Stimulated activated CD8-positive, alpha-beta memory T cell treated with anti-CD3 and anti-CD28 coated beads, Interleukin-7, amount 100 ng/mL, for 48 hours (primary cell): ENCODE results near the gene ACIN1.
A peak's percentile ranks its signal among the peaks of the same experiment; 100 is the strongest.
"Not testable (repeated sequence)": the region's sequence is repeated elsewhere in the genome, so short reads cannot be mapped to it uniquely, and the experiment has no call there.

Source experiments
- DNase-seq, 2 donors: peaks; one replicate each; pipeline ENCODE4 v3.0.0-alpha.2; 2020; ENCODE audit warnings: low read depth in 1 of 2; ENCODE audit errors: extremely low read depth in 1 of 2

ACIN1 gene

DNA sequence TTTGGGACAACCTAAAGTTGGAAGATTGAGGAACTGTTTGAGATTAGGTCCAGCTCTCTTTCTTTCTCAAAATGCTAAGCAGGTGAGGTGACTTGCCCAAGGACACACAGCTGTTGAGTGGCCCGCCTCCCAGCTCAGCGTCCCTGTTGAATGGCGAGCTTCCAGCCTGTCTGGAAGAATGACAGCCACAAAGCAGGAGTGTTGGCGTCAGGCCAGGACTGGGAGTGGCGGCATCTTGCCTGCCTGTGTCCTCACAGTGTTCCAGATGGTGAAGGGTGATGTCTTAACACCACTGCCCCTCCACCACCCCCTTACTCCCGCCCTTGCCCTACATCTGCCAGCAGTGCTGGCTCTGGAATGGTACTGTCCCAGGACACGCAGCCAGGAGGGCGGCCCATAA, 28.5 kb upstream of the ACIN1 start:
- DNase-seq: no peak

DNA sequence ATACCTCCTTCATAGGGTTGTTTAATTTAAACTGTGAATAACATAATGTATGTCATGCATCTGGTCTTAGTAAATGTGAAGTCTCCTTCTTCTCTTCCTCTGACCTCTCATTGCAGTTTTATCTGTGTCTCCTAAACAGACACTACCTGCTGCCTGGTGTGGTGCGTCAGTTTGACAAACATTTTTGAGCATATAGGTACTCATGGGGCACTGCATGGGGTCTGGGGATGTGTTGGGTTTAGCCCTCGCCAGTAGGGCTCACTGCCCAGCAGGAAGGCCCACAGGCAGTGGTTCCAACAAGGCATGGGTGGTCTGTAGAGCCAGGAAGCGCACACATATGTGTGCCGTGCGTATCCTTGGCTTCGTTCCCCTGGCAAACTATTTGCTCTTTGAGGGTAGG, 27.1 kb upstream of the ACIN1 start:
- DNase-seq: no peak

GRCh38 chr14:23121361-23121771, 26.4 kb upstream of the ACIN1 start:
- DNase-seq: no peak

DNA sequence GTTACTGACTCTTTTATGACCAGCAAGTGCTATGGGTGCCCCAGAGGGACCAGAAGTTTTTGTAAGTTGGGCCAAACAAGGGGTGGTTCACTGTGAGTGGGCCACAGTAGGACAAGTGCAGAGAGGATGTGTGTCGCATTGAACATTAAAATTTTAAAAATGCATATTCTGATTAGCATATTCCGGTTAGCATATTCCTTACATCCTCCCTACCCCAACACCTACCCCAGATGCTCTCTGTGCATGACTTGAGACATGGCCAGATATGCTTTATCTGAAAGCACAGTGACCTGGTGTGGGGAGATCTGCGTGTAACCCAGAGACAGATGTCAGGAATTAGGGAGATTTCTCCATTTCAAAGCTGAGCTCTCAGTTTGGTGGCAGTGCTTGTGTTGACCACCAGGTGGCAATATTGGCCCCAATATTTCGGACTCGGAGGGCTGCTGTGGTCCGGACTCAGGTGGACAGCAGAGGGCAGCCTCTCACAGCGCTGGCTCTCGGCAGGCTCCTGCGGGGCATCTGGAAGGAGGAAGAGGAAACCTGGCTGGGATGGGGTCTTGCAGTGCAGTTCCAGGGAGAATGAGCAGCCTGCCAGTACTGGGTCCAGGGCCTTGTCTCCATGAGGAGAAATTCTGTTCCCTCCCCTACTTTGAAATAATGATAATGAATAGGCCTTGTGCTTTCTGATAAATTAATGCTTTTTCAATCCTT, 25.8 kb upstream of the ACIN1 start:
- DNase-seq: peak; percentile 58 to 76

DNA sequence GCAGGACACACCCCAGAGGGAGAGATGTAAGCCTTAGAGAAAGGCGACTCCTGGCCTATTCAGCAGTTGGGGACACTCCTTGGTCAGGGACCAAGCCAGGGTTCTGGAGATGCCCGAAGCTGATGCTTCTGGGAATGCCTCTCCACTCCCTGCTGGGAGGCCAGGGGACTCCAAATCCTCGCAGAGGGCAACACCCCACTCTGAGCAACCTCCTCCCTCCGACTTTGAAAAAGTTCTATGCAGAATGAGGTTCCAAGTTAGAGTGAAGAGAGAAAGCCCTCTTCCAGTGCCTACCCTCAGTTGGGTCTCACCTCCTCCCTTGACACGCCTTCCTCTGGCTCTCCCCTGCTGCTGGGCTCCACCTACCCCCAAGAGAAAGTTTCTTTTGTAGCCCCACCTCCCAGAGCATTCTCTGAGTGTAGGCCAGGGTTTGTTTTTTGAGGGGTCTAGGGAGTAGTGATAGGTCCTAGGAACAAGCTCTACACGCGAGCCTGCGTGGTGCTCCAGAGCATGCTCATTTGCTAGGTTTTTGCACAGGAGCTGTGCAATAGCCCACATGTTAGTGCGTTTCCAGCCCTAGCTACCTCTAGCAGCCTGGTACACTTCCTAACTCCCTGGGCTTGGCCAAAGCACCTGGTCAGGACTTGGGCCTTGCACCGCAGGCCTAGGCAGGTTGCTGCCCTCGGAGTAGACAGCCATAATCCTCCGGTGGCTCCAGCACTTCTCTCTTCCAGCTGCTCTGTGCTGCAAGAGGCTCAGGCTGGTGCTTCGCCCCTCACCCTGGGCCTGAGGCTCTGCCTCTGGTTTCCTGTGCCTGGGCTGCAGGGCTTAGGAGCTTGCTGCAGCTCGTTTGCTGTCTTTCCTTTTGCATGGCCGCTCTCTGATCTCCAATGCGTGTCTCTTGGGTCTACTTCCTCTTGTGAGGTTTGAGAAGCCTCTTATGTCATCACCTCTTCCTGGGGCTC, 24.7 kb upstream of the ACIN1 start:
- no peak for DNase-seq

- DNase-seq: no peak
Measured at GRCh38 chr14:23118506-23119362, 23.8 kb upstream of the ACIN1 start, which contains the start of gene CEBPE. CEBPE (minus strand) TSS chr14:23119255; CDS start chr14:23119091, 164 bp downstream.

DNA sequence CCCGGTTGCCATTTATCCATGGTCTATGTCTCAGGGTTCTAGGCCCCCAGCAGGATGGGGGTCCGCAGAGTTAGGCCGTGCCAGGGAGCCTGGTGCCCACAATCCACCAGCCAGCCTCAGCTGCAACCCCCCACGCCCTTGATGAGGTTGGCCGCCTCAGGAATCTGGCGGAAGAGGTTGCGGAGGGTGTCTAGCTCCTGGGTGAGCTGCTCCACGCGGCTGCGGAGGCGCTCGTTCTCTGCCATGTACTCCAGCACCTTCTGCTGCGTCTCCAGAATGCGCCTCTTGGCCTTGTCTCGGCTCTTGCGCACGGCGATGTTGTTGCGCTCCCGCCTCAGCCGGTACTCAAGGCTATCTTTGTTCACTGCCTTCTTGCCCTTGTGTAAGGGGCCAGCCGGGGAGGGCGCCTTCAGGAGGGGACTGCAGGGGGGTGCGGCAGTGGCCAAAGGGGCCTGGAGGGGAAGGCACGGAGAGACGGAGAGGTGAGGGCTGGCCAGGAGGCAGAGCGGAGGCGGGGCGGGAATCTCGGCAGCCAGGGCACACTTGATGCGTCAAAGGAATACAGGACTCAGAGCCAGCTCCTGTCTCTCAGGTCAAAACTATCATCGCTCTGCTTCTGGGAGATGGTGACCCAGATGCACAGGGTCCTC, 22.6 kb upstream of the ACIN1 start:
- no peak for DNase-seq

DNA sequence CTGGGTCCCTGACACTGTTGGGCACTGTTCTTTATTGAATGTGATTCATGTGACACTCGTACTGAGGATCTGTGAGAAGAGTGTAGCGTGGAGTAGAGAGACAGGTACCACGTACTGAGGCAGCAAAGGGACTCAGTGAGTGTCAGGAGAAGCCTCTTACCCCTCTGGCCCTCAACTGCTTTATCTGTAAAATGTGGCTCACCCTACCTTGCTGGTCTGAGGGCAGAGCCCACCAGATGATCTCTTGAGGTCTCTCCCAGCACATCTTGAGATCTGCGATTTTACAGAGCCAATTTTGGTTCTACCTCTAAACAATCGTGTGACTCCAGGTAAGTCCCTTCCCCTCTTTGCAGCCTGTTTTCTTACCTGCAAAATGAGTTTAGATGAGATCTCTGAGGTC, 21.0 kb upstream of the ACIN1 start:
- DNase-seq: no peak

DNA sequence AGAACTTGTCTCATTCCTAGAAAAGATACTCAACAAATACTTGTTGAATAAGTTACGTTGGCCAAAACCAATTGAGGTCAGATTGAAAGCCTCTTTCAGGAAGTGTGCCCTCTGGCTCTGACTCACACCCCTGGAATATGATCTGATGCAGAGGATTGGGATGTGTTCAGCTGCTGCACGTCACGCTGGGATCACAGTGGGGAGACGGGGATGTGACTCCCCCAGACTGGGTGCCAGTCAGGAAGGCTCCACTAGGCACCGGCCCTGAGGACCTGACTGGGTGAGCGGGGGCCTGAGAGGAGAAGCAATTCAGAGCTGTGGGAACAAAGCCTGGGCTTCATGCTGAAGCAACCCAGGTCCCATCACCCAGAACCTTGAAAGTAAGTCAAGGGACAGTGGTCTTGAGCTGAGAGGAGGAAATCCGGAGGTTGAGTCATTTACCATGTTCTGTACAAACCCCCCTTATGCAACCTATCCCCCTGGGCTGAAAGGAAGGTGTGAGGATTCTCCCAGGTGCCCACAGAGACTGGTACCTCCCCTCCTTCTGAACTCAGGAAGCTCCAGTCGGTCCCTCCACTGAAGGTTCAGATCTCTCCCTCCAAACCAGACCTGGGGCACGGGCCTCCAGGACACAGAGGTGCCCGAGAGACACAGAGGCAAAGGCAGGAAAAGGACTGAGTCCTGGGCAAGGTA, 20.2 kb upstream of the ACIN1 start:
- DNase-seq: no peak

- DNase-seq: no peak
Measured at GRCh38 chr14:23114669-23115038, 19.7 kb upstream of the ACIN1 start.

GRCh38 chr14:23114120-23114458, 19.2 kb upstream of the ACIN1 start:
- DNase-seq: no peak

DNA sequence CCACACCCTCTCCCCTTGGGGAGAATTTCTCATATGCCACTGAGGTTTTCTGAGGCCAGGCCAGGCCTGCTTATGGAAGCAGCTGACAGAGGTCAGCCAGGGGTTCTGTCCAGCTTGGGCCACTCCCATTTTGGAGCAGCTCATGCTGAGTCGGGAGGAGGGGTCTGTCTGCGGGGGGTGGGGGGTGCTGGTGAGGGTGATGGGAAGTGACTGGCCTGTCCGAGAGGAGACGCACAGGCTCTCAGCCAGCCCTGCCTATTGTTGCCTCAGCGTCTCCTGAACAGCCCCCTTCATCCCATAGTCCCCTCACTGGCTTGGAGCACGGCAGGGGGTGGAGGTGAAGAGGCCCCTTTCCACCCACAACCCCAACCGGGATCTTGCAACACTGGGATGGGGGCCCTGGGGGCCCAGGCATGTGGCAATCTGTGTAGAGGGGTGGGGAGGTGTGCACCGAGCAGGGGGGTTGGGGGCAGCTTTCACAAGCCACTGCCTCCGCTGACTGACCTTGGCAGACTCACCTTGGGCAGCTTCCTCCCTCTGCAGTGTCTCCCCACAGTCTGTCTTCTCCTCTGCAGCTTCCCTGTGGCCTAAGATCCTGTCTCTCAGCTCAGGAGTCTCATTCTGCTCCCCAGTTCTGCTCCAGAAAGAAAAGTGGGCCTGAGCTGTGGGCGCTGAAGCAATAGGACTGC, 18.6 kb upstream of the ACIN1 start:
- no peak for DNase-seq

- DNase-seq: no peak
Measured at GRCh38 chr14:23112359-23113178, 17.6 kb upstream of the ACIN1 start.

DNA sequence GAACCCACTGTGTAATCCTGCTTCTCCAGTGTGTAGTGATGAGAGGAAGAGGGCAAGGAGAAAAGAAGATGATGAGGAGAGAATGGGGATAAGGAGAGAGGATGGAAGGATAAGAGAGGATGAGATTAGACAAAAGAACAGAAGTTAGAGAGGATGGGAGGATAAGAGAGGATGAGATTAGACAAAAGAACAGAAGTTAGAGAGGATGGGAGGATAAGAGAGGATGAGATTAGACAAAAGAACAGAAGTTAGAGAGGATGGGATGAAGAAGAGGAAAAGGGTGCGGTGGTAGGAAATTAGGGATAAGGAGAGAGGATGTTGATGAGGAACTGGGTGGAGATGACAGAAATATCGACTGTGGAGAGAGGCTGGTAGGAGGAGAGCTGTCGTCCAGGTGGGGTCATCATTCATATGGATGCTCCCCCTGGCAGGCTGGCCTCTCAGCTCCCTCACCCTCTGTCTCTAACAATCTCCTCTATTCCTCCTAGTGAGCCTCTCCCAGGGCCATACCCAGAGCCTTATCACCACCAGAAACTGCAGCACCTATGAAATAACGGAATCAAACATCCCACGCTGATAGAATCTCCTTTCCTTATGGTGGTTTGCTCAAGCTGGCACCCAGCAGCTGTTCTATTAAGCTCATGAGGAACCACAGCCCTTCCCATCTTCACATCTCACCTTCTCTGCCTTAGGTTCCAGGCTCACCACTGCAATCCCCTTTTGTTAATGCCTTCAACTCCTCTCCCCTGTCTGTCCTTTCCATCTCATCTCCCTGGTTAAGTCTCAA, 15.8 kb upstream of the ACIN1 start:
- no peak for DNase-seq

DNA sequence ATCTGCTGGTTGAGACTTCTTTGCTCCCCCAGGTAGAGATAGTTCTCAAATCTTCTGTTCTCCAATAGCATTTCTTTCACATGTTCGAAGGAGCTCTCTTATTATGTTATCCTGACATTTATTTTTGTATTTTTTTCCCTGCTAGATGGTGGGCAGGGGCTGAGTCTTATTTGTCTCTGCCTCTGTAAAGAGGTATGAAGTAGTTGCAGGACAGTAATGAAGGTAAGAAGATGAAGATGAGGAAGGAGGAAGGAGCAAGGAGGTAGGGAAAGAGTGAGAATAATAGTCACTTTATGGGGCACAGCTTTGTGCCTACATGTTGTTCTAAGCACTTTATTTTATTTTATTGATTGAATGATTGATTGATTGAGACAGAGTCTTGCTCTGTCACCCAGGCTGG, 14.8 kb upstream of the ACIN1 start:
- DNase-seq: no peak

- not testable (repeated sequence) for DNase-seq
Measured at GRCh38 chr14:23108169-23108568, 13.2 kb upstream of the ACIN1 start.

DNA sequence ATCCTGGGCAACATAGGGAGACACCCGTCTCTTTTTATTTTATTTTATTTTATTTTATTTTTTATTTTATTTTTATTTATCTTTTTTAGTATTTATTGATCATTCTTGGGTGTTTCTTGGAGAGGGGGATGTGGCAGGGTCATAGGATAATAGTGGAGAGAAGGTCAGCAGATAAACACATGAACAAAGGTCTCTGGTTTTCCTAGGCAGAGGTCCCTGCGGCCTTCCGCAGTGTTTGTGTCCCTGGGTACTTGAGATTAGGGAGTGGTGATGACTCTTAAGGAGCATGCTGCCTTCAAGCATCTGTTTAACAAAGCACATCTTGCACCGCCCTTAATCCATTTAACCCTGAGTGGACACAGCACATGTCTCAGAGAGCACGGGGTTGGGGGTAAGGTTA, 12.7 kb upstream of the ACIN1 start:
- DNase-seq: not testable (repeated sequence)

- DNase-seq: no peak
Measured at GRCh38 chr14:23106747-23107045, 11.8 kb upstream of the ACIN1 start.
